Tracheal epithelial cell (primary cell): Measurements from ENCODE around the gene RASSF6. TPM values are rescaled to one million over a fixed set of nuclear protein-coding genes. Genes with fewer than 3 reads are reported as not detected.

Source experiments
- total RNA-seq: library from RNA; depleted of rRNA; stranded (reverse); fragments of >200 nt; gene quantifications from 2 replicates; pipeline ENCODE4 v1.2.1, GENCODE V29; 2014

The RASSF6 gene
- 3.9 and 7.9 TPM in 2 replicates for total RNA-seq

DNA sequence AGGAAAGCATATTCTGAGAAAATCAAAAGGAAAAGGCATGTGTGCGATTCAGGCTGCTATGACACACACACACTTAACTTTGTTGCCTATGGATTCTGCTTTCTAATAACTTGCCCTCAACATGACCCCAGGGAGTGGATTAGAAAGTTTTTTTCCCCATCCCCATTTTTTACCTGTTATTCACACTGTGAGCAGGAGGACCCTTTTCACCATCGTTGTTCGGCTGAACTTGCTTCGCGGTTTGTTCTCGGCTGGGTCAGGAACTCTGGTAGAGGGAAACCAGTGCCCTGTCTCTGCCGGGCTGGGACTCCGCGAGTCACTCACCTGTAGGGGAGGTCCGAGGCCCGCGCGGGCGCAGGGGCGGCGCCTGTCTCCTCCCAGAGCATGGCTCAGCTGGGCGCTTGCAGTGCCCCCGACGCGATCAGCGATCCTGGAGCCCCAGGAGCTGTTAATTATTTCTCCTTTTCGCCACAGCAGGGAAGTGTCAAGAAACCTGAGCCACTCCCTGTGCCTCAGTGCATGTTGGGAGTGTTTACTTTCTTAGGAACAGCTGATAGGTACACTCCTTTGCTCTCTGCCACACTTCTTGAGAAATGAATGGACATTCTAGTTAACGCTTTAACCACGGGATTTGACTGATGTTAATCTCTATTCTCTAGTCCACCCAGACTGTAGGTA lies at the start of gene RASSF6:
Gene RASSF6 (minus strand): TSS at position 322 of the 678 bp plus-strand sequence. CDS start 8,641 bp downstream, outside the sequence.

Other genes with a start within 250 kb of the RASSF6 start
- 0.24 TPM in 1 of 2 replicates, not detected in the other for gene ALB, start 216.1 kb downstream of the RASSF6 start, total RNA-seq
- gene AFP, start 184.2 kb downstream of the RASSF6 start, total RNA-seq: not detected in 2 replicates
- not detected in 2 replicates for gene AFM, start 138.7 kb downstream of the RASSF6 start, total RNA-seq
- 3.2 and 412 TPM in 2 replicates for gene CXCL8, start 120.1 kb upstream of the RASSF6 start, total RNA-seq
- 0.21 and 30.8 TPM in 2 replicates for gene CXCL6, start 216.2 kb upstream of the RASSF6 start, total RNA-seq
- 2.7 TPM in 1 of 2 replicates, not detected in the other for gene PF4V1, start 232.9 kb upstream of the RASSF6 start, total RNA-seq
- gene CXCL1, start 249.0 kb upstream of the RASSF6 start, total RNA-seq: 2.6 and 92.1 TPM in 2 replicates